ENCODE results near the gene KIRREL3.

Gene KIRREL3

DNA sequence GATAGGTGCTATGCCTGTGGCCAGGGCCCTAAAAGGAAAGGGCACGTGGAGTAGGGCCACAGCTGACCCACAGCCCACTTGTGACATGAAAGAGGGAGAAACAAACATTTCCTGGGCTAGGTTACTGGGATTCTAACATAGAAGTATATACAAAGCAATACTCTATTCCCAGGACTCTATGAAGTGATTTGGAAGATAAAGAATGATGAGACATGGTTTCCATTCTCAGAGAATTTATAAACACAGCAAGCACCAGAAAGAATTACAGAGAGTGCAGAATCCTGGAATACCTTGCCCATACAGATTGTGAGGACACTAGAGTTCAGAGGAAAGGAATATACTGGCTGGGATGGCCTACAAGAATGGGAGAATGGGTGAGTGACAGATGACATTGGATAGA is 86.4 kb downstream of the KIRREL3 start:
- no peak overlapping the region for H3K4me3 ChIP-seq (ENCODE audit: control insufficient read depth, low read depth, low read length)
- DNase-seq (ENCODE audit: low read depth): no peak
- TF ChIP-seq, protein P1, sequence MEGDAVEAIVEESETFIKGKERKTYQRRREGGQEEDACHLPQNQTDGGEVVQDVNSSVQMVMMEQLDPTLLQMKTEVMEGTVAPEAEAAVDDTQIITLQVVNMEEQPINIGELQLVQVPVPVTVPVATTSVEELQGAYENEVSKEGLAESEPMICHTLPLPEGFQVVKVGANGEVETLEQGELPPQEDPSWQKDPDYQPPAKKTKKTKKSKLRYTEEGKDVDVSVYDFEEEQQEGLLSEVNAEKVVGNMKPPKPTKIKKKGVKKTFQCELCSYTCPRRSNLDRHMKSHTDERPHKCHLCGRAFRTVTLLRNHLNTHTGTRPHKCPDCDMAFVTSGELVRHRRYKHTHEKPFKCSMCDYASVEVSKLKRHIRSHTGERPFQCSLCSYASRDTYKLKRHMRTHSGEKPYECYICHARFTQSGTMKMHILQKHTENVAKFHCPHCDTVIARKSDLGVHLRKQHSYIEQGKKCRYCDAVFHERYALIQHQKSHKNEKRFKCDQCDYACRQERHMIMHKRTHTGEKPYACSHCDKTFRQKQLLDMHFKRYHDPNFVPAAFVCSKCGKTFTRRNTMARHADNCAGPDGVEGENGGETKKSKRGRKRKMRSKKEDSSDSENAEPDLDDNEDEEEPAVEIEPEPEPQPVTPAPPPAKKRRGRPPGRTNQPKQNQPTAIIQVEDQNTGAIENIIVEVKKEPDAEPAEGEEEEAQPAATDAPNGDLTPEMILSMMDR (conservative IDR thresholded peaks at IDR 0.05; ENCODE audit: control insufficient read depth, insufficient read depth, low read depth, low read length): no peak

DNA sequence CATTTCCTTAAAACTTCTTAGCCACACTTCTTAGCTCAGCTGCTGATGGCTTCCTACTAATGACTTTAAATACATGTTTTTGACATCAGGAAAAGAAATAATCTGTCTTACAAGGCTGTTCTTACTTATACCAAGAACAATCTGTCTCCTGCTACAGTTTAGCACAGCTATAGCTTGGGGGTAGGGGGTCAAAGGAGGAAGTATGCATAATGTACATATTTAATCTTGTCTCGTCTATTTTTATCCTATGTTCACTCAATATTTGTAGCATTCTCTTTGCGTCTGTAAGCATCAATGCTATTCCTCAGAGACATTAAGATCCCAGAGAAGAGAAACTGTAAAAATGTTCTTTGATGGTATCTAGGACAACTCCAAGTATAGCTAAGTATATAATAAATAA is 96.0 kb downstream of the KIRREL3 start:
- DNase-seq (ENCODE audit: low read depth): no peak
- no peak overlapping the region for H3K4me3 ChIP-seq (ENCODE audit: control insufficient read depth, low read depth, low read length)
- TF ChIP-seq, protein P1 (conservative IDR thresholded peaks at IDR 0.05; ENCODE audit: control insufficient read depth, insufficient read depth, low read depth, low read length): no peak

DNA sequence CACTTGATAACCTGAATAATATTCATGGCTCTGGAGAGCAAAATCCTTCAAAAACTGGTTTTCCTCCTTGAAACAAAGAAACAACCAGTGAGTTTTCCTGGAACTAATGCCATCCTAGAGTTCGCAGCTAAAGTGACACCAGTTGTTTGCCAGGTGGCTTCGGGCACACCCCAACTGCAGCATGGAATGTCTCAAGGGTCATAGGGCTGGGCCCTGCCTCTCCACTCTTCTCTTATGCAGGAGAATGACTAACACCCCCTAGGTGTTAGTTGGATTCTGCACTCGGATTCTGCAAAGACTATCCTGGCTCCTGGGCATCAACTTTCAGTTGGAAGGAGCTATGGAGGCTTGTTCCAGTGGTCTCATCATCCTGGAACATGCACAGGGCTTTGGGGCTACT is 98.8 kb downstream of the KIRREL3 start:
- TF ChIP-seq, protein P1 (conservative IDR thresholded peaks at IDR 0.05; ENCODE audit: control insufficient read depth, insufficient read depth, low read depth, low read length): no peak
- H3K4me3 ChIP-seq (ENCODE audit: control insufficient read depth, low read depth, low read length): no peak overlapping the region
- DNase-seq (ENCODE audit: low read depth): no peak

DNA sequence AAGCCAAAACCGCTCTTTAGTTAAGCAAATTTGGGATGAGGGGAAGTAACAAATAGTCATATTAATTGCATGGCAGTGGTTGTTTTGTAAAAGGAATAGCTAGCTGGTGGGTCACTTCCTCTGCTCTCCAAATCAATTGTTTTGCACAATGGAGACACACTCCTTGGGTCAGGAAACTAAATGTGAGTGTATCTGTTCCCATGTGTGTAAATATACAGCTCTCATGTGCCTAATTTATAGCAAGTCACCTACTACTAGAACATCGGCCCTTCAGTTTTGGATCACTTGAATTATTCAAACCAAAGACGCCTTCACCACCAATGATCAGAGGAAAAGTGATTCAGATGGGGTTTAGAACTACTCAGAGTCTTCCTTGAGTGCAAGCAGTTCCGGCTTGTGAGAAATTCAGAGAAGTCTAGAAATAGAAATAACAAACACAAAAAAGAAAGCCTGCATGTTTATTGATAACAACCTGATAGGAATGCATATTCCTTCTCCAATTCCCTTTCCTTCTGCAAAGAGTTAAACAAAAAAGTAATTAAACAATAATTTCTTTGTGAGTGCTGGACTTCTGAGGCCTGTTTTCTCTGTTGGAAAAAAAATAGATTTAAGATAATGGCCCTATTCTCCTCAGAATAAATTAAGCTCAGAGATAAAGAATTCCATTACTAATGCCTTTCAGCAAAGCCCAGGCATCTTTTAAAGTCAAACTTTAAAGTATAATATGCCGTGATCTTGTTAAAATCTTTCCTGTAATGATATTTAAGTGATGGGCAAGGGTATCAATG is 100.4 kb downstream of the KIRREL3 start:
- no peak for DNase-seq (ENCODE audit: low read depth)
- H3K4me3 ChIP-seq (ENCODE audit: control insufficient read depth, low read depth, low read length): no peak overlapping the region
- TF ChIP-seq, protein P1 (conservative IDR thresholded peaks at IDR 0.05; ENCODE audit: control insufficient read depth, insufficient read depth, low read depth, low read length): no peak

DNA sequence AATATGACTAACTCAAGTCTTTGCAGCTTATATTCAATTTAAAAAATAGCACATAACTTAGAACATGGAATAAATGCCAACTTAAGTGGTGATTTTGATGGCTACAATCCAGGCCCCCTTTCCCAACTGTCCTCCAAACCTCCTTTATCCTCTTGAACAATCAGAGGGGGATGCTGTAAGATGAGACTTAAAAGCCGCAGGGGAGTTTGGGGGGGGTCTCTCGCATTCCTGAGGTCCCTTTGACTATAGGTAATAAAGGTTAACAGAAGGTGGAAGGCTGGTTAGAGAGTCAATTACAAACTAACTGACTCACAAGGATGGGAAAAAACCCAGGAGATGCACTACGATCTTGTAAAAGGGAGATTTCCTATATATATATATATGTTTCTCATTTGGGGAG is 101.8 kb downstream of the KIRREL3 start:
- TF ChIP-seq, protein P1 (conservative IDR thresholded peaks at IDR 0.05; ENCODE audit: control insufficient read depth, insufficient read depth, low read depth, low read length): no peak
- no peak overlapping the region for H3K4me3 ChIP-seq (ENCODE audit: control insufficient read depth, low read depth, low read length)
- DNase-seq (ENCODE audit: low read depth): no peak

DNA sequence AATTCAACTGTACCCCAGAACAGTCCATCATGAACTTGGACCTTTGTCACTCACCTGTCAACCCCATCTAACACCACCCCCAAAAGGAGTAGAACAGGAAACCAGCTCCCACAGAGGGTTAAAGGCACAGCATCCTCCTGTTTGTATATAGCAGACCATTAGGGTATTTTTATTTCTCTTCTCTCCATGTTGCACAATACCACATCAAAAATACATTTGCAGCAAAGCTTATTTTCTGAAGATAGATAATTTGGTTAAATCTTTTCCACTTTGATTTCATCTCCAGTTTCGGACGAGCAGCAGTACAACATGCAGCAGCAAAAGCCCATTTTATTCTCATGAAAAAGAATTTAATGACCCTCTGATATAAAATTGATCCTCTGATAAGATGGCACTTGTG is 103.1 kb downstream of the KIRREL3 start:
- TF ChIP-seq, protein P1 (conservative IDR thresholded peaks at IDR 0.05; ENCODE audit: control insufficient read depth, insufficient read depth, low read depth, low read length): no peak
- no peak for DNase-seq (ENCODE audit: low read depth)
- H3K4me3 ChIP-seq (ENCODE audit: control insufficient read depth, low read depth, low read length): no peak overlapping the region
